ENCODE data around the gene MISP3. TPM values are rescaled to one million over a fixed set of nuclear protein-coding genes. Genes with fewer than 3 reads are reported as not detected.

The MISP3 gene
- total RNA-seq, 2 experiments from 2014 or later: 0.39 to 0.49 TPM

DNA sequence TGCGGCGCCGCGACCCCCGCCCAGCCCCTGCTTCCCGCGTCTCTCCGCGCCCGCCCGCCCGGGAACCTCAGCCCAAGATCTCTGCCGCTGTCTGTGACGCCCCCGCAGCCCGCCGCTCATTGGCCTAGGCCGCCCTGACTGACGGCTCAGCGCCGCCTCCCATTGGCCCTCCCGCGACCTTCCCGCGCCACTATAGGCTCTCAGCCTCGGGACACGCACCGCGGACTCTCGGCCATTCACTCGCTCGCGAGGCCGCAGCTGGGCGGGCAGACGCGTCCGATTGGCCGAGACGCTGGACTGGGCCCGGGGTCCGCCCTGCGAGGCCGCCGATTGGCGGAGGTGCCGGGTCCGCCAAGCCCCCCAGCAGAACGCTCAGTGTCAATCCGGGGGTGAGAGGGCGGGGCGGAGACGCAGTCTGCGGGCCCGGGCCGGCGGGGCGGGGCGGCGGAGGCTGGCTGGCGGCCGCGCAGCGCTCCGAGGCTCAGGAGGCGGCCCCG is 45.1 kb downstream of the MISP3 start, which contains the start of gene PRKACA:
Gene PRKACA (minus strand): TSS at position 95 of the 497 bp plus-strand sequence. CDS start 215 bp downstream, outside the sequence.
- peak within 1 kb of the TSS; percentile 93 for H3K27ac Mint-ChIP-seq
- Histone ChIP-seq H3K9me3 (ENCODE audit: control insufficient read depth in 1 of 2, insufficient read depth in 1 of 2, low read length in 2 of 2) (no peaks in the 10 kb centered on the region), H3K27ac (ENCODE audit: low read depth in 1 of 2, low read length in 2 of 2) (peak within 1 kb of the TSS; percentile 65 to 83), H3K36me3 (ENCODE audit: insufficient read depth, low read length) (no peaks in the 10 kb centered on the region), H3K4me3 (ENCODE audit: low read length) (peak within 1 kb of the TSS; percentile 86), H3K27me3 (ENCODE audit: control insufficient read depth in 1 of 2, insufficient read depth in 2 of 2, low read length in 2 of 2) (no peaks in the 10 kb centered on the region), H3K4me1 (ENCODE audit: insufficient read depth, low read length) (peaks cover 59% of the 10 kb centered on the region)
- CTCF ChIA-PET: interaction anchor here (1.3 kb wide), 1 partner anchor 19 kb away, joined by 14 read pairs; the partner anchor contains the start of gene ASF1B
- H3K4me1 Mint-ChIP-seq (ENCODE audit: low read depth): peaks cover 55% of the 10 kb centered on the region
- peaks cover 13% of the 10 kb centered on the region for H3K36me3 Mint-ChIP-seq (ENCODE audit: low read depth)
- peak within 1 kb of the TSS; percentile 97 for H3K4me3 Mint-ChIP-seq
- no peaks in the 10 kb centered on the region for H3K27me3 Mint-ChIP-seq
- intact Hi-C loops (cut with DNase I, micrococcal nuclease): loop anchor here (1.0 to 5.0 kb wide), 5 partner anchors 19 to 237 kb away; partner anchors contain the start of genes ASF1B (in 2 of the 2) and MISP3 (in 1 of the 2)
- TF ChIP-seq, protein P1, sequence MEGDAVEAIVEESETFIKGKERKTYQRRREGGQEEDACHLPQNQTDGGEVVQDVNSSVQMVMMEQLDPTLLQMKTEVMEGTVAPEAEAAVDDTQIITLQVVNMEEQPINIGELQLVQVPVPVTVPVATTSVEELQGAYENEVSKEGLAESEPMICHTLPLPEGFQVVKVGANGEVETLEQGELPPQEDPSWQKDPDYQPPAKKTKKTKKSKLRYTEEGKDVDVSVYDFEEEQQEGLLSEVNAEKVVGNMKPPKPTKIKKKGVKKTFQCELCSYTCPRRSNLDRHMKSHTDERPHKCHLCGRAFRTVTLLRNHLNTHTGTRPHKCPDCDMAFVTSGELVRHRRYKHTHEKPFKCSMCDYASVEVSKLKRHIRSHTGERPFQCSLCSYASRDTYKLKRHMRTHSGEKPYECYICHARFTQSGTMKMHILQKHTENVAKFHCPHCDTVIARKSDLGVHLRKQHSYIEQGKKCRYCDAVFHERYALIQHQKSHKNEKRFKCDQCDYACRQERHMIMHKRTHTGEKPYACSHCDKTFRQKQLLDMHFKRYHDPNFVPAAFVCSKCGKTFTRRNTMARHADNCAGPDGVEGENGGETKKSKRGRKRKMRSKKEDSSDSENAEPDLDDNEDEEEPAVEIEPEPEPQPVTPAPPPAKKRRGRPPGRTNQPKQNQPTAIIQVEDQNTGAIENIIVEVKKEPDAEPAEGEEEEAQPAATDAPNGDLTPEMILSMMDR (IDR thresholded peaks at IDR 0.05): no peak
- H3K9me3 Mint-ChIP-seq: no peaks in the 10 kb centered on the region
- POLR2A ChIA-PET: interaction anchor here (0.7 to 2.7 kb wide), 13 partner anchors 14 to 370 kb away, joined by 3 to 27 read pairs (median 4); partner anchors contain the start of genes ASF1B, C19orf53, IL27RA and MISP3
- peak; percentile 94 to 99 (median 97) for DNase-seq
- peak; percentile 87 for ATAC-seq (ENCODE audit: poor library complexity)

DNA sequence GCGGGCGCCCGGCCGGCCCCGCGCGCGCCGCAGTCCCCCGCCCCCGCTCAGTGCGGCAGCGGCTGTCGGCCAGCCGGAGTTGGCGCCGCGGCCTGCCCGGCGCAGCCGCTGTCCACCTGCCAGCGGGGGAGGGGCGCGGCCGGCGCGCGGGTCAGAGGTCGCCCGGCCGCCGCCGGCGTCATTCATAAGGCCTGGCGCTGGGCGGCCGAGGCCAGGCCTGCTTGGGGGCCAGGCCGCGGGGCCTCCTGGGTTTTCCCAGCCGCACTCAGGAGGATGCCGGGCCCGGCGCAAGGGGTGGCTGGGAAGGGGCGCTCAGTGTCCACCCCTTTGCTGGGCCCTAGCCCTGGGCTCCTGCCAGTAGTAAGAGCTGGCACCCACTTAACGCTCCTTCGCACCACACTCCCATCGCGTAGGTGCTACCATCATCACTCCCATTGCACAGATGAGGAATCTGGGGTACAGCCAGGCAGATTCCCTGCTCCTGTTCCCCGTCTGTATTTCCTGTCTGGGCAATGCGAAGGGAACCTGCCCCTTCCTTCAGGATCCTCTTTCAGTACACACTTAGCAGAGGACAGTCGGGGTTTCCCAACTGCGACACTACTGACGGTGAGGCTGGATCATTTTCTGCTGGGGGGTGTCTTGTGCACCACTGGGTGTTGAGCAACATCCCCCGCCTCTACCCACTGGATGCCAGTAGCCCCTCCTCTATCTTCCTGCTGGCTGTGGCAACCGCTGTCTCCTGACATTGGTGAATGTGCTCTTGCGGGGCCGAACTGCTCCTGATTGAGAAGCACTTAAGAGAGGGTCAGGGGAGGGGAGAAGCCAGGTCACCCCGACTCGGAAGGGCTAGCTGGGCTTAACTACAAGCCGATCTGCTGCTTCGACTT is 45.8 kb downstream of the MISP3 start:
- Mint-ChIP-seq H3K27ac (peak overlapping the region; percentile 93), H3K9me3 (no peaks in the 10 kb centered on the region), H3K4me1 (ENCODE audit: low read depth) (peaks cover 48% of the 10 kb centered on the region), H3K36me3 (ENCODE audit: low read depth) (peaks cover 13% of the 10 kb centered on the region), H3K4me3 (peak overlapping the region; percentile 97), H3K27me3 (no peaks in the 10 kb centered on the region)
- ChIA-PET CTCF (interaction anchor here (1.3 kb wide), 1 partner anchor 19 kb away, joined by 14 read pairs; the partner anchor contains the start of gene ASF1B), POLR2A (interaction anchor here (1.0 to 2.7 kb wide), 11 partner anchors 13 to 371 kb away, joined by 3 to 27 read pairs (median 4); partner anchors contain the start of genes ASF1B, C19orf53, IL27RA and ZSWIM4)
- ATAC-seq (ENCODE audit: poor library complexity) (peak; percentile 27), DNase-seq (peak in 12 of 14 experiments; percentile 15 to 87 (median 40))
- TF ChIP-seq, protein P1 (IDR thresholded peaks at IDR 0.05): no peak
- peak overlapping the region; percentile 65 to 83 for H3K27ac ChIP-seq (ENCODE audit: low read depth in 1 of 2, low read length in 2 of 2)
- H3K27me3 ChIP-seq (ENCODE audit: control insufficient read depth in 1 of 2, insufficient read depth in 2 of 2, low read length in 2 of 2): no peaks in the 10 kb centered on the region
- H3K4me1 ChIP-seq (ENCODE audit: insufficient read depth, low read length): peaks cover 52% of the 10 kb centered on the region
- intact Hi-C loops (cut with DNase I, micrococcal nuclease): loop anchor here (1.0 to 5.0 kb wide), 4 partner anchors 18 to 238 kb away; partner anchors contain the start of genes ASF1B (in 2 of the 2) and MISP3 (in 1 of the 2)
- H3K9me3 ChIP-seq (ENCODE audit: control insufficient read depth in 1 of 2, insufficient read depth in 1 of 2, low read length in 2 of 2): no peaks in the 10 kb centered on the region
- peak overlapping the region; percentile 58 for H3K4me3 ChIP-seq (ENCODE audit: low read length)
- H3K36me3 ChIP-seq (ENCODE audit: insufficient read depth, low read length): no peaks in the 10 kb centered on the region

DNA sequence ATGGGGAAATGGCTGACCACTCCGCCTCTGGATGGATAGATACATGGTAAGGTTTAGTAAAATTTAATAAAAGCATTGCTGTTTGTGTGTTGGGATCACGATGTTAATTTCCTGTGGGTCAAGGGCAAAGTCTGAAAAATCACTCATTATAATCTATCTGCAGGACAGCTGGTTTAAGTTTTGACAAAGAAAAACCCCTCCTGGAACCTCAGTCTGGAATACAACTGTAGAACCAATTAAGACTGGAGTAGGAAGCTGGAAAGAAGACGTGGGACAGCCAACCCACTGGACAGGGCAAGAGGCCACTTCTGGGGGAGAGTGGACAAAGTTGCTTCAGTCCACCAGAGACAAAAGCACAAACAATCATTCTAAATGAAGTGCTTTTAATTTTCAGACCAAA is 46.6 kb downstream of the MISP3 start:
- H3K27ac ChIP-seq (ENCODE audit: low read depth in 1 of 2, low read length in 2 of 2): peak overlapping the region in 1 of 2 donors; percentile 83

More for the DNA sequence above, 46.6 kb downstream of the MISP3 start:
- Histone ChIP-seq H3K9me3 (ENCODE audit: control insufficient read depth in 1 of 2, insufficient read depth in 1 of 2, low read length in 2 of 2) (no peaks in the 10 kb centered on the region), H3K27me3 (ENCODE audit: control insufficient read depth in 1 of 2, insufficient read depth in 2 of 2, low read length in 2 of 2) (no peaks in the 10 kb centered on the region), H3K36me3 (ENCODE audit: insufficient read depth, low read length) (no peaks in the 10 kb centered on the region), H3K4me3 (ENCODE audit: low read length) (no peak overlapping the region), H3K4me1 (ENCODE audit: insufficient read depth, low read length) (peaks cover 45% of the 10 kb centered on the region)
- peak overlapping the region; percentile 93 for H3K27ac Mint-ChIP-seq
- intact Hi-C loops (cut with DNase I, micrococcal nuclease): loop anchor here (5.0 kb wide), 2 partner anchors 37 to 47 kb away; partner anchors contain the start of gene MISP3 (in 1 of the 2)
- ATAC-seq (ENCODE audit: poor library complexity) (no peak), DNase-seq (no peak)
- H3K4me3 Mint-ChIP-seq: peak overlapping the region; percentile 97
- TF ChIP-seq, protein P1 (IDR thresholded peaks at IDR 0.05): no peak
- no peaks in the 10 kb centered on the region for H3K27me3 Mint-ChIP-seq
- POLR2A ChIA-PET: interaction anchor here (2.3 to 2.7 kb wide), 2 partner anchors 17 to 38 kb away, joined by 14 to 27 read pairs; partner anchors contain the start of gene ASF1B
- peaks cover 41% of the 10 kb centered on the region for H3K4me1 Mint-ChIP-seq (ENCODE audit: low read depth)
- no peaks in the 10 kb centered on the region for H3K9me3 Mint-ChIP-seq
- peaks cover 13% of the 10 kb centered on the region for H3K36me3 Mint-ChIP-seq (ENCODE audit: low read depth)
- CTCF ChIA-PET: no interaction called here

Data from CD4-positive, alpha-beta T cell (primary cell).